ENCODE results near the gene HBS1L. TPM values are rescaled to one million over a fixed set of nuclear protein-coding genes. Genes with fewer than 3 reads are reported as not detected.

Gene HBS1L
- total and polyA plus RNA-seq, 9 of the 15 experiments (the other 6 are each of a cell fraction or from before 2014, with no cell fraction given): 101 to 199 (median 145) TPM

DNA sequence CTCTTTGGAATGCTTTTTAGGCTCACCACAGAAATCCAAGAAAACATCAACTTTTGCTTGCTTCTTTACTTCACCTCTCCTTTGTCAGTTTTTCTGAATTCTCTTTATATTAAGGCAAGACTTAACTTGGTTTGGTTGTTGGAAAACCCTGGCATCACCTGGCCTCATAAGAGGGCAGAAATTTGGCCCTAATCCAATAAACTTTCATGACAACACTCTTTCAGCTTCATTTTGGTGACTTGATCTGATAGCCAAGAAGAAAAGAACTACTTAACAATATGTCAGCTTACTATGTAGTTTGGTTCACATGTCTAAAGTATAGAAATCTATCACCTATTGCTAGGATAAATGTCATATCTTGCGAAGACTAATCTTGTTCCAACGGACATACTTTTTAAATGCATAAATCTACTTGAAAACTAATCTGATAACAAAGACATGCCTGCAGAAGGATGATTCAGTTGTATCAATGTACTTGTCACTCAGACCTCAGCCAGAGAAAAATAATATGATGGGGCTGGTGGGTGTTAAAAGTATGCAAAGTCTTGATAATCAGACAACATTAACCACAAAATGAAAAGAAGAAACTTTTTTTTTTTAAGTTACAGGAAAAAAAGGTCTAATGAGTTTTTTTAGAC is 19.3 kb upstream of the HBS1L start (continued):
- TF ChIP-seq, protein P1, sequence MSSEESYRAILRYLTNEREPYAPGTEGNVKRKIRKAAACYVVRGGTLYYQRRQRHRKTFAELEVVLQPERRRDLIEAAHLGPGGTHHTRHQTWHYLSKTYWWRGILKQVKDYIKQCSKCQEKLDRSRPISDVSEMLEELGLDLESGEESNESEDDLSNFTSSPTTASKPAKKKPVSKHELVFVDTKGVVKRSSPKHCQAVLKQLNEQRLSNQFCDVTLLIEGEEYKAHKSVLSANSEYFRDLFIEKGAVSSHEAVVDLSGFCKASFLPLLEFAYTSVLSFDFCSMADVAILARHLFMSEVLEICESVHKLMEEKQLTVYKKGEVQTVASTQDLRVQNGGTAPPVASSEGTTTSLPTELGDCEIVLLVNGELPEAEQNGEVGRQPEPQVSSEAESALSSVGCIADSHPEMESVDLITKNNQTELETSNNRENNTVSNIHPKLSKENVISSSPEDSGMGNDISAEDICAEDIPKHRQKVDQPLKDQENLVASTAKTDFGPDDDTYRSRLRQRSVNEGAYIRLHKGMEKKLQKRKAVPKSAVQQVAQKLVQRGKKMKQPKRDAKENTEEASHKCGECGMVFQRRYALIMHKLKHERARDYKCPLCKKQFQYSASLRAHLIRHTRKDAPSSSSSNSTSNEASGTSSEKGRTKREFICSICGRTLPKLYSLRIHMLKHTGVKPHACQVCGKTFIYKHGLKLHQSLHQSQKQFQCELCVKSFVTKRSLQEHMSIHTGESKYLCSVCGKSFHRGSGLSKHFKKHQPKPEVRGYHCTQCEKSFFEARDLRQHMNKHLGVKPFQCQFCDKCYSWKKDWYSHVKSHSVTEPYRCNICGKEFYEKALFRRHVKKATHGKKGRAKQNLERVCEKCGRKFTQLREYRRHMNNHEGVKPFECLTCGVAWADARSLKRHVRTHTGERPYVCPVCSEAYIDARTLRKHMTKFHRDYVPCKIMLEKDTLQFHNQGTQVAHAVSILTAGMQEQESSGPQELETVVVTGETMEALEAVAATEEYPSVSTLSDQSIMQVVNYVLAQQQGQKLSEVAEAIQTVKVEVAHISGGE (CRISPR knock-in tag; IDR thresholded peaks at IDR 0.05): peak in 1 of 3 experiments; percentile 68; a peak in 2 of 6 replicates
- peak; percentile 95 for TF ChIP-seq NFIC (IDR thresholded peaks at IDR 0.05)
- TF ChIP-seq ZNF785 (CRISPR knock-in tag; IDR thresholded peaks at IDR 0.05): no peak
- peak; percentile 48; the same call in 1 of the 2 replicates for TF ChIP-seq ZEB2 (IDR thresholded peaks at IDR 0.05)
- TF ChIP-seq, protein P2, sequence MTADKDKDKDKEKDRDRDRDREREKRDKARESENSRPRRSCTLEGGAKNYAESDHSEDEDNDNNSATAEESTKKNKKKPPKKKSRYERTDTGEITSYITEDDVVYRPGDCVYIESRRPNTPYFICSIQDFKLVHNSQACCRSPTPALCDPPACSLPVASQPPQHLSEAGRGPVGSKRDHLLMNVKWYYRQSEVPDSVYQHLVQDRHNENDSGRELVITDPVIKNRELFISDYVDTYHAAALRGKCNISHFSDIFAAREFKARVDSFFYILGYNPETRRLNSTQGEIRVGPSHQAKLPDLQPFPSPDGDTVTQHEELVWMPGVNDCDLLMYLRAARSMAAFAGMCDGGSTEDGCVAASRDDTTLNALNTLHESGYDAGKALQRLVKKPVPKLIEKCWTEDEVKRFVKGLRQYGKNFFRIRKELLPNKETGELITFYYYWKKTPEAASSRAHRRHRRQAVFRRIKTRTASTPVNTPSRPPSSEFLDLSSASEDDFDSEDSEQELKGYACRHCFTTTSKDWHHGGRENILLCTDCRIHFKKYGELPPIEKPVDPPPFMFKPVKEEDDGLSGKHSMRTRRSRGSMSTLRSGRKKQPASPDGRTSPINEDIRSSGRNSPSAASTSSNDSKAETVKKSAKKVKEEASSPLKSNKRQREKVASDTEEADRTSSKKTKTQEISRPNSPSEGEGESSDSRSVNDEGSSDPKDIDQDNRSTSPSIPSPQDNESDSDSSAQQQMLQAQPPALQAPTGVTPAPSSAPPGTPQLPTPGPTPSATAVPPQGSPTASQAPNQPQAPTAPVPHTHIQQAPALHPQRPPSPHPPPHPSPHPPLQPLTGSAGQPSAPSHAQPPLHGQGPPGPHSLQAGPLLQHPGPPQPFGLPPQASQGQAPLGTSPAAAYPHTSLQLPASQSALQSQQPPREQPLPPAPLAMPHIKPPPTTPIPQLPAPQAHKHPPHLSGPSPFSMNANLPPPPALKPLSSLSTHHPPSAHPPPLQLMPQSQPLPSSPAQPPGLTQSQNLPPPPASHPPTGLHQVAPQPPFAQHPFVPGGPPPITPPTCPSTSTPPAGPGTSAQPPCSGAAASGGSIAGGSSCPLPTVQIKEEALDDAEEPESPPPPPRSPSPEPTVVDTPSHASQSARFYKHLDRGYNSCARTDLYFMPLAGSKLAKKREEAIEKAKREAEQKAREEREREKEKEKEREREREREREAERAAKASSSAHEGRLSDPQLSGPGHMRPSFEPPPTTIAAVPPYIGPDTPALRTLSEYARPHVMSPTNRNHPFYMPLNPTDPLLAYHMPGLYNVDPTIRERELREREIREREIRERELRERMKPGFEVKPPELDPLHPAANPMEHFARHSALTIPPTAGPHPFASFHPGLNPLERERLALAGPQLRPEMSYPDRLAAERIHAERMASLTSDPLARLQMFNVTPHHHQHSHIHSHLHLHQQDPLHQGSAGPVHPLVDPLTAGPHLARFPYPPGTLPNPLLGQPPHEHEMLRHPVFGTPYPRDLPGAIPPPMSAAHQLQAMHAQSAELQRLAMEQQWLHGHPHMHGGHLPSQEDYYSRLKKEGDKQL (CRISPR knock-in tag; IDR thresholded peaks at IDR 0.05; ENCODE audit: borderline replicate concordance): no peak
- TF ChIP-seq SAFB2 (IDR thresholded peaks at IDR 0.05; ENCODE audit: borderline replicate concordance, low read depth, low read length, severe bottlenecking): no peak
- no peak for TF ChIP-seq MEF2A (IDR thresholded peaks at IDR 0.05; ENCODE audit: control insufficient read depth, low read depth, low read length)
- TF ChIP-seq KDM1A (IDR thresholded peaks at IDR 0.05): peak; percentile 65 to 73
- TF ChIP-seq PHF20 (IDR thresholded peaks at IDR 0.05; ENCODE audit: partially characterized antibody): no peak
- TF ChIP-seq, protein P3, sequence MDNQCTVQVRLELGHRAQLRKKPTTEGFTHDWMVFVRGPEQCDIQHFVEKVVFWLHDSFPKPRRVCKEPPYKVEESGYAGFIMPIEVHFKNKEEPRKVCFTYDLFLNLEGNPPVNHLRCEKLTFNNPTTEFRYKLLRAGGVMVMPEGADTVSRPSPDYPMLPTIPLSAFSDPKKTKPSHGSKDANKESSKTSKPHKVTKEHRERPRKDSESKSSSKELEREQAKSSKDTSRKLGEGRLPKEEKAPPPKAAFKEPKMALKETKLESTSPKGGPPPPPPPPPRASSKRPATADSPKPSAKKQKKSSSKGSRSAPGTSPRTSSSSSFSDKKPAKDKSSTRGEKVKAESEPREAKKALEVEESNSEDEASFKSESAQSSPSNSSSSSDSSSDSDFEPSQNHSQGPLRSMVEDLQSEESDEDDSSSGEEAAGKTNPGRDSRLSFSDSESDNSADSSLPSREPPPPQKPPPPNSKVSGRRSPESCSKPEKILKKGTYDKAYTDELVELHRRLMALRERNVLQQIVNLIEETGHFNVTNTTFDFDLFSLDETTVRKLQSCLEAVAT (IDR thresholded peaks at IDR 0.05): no peak
- peak; percentile 77 for TF ChIP-seq CTBP1 (IDR thresholded peaks at IDR 0.05; ENCODE audit: borderline replicate concordance)
- TF ChIP-seq, protein P4, sequence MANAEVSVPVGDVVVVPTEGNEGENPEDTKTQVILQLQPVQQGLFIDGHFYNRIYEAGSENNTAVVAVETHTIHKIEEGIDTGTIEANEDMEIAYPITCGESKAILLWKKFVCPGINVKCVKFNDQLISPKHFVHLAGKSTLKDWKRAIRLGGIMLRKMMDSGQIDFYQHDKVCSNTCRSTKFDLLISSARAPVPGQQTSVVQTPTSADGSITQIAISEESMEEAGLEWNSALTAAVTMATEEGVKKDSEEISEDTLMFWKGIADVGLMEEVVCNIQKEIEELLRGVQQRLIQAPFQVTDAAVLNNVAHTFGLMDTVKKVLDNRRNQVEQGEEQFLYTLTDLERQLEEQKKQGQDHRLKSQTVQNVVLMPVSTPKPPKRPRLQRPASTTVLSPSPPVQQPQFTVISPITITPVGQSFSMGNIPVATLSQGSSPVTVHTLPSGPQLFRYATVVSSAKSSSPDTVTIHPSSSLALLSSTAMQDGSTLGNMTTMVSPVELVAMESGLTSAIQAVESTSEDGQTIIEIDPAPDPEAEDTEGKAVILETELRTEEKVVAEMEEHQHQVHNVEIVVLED (CRISPR knock-in tag; IDR thresholded peaks at IDR 0.05): no peak
- no peak for TF ChIP-seq NR4A1 (CRISPR knock-in tag; IDR thresholded peaks at IDR 0.05)
- TF ChIP-seq NR4A1 (tag; IDR thresholded peaks at IDR 0.05): peak; percentile 64; the same call in 1 of the 2 replicates
- 0 out of 2 replicates have a peak, but pooled peaks have one; percentile 27 for TF ChIP-seq ZNF583 (CRISPR knock-in tag; IDR thresholded peaks at IDR 0.05)
- TF ChIP-seq RCOR1 (IDR thresholded peaks at IDR 0.05; ENCODE audit: borderline replicate concordance in 1 of 2, low read depth in 2 of 2, low read length in 2 of 2): peak in 1 of 2 experiments; percentile 52; a peak in 1 of 4 replicates
